Measurements from ENCODE around the gene INSIG2.

DNA sequence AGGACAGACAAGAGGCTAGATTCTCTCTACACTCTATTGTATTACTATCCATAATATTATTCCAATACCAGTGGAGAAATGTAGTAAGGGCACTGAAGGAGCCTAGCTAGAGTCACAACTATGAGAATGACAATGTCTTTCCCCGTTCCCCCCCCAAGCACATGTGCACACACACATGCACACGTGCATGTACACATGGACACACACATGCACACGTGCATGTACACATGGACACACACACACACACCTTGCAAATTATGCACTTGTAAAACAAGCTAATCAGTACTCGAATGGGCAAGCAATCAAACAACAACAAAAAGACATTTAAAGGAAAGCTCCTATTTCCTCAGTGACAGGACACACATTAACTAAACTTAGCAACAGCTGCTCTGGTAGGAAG, 65.2 kb downstream of the INSIG2 start:
- TF ChIP-seq CEBPB (IDR thresholded peaks at IDR 0.05) = no peak
- no peak for TF ChIP-seq ZBTB7A (IDR thresholded peaks at IDR 0.05; ENCODE audit: low read depth)
- TF ChIP-seq, protein P1, sequence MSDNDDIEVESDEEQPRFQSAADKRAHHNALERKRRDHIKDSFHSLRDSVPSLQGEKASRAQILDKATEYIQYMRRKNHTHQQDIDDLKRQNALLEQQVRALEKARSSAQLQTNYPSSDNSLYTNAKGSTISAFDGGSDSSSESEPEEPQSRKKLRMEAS (IDR thresholded peaks at IDR 0.05) = no peak
- TF ChIP-seq NFIC (IDR thresholded peaks at IDR 0.05) = no peak
- TF ChIP-seq FOXM1 (IDR thresholded peaks at IDR 0.05; ENCODE audit: borderline replicate concordance, low read depth) = no peak
- TF ChIP-seq EP300 (IDR thresholded peaks at IDR 0.05; ENCODE audit: borderline replicate concordance) = no peak
- no peak for TF ChIP-seq RAD21 (IDR thresholded peaks at IDR 0.05; ENCODE audit: low read depth)
- no peak for TF ChIP-seq YY1 (IDR thresholded peaks at IDR 0.05; ENCODE audit: low read depth)
- TF ChIP-seq, protein P2, sequence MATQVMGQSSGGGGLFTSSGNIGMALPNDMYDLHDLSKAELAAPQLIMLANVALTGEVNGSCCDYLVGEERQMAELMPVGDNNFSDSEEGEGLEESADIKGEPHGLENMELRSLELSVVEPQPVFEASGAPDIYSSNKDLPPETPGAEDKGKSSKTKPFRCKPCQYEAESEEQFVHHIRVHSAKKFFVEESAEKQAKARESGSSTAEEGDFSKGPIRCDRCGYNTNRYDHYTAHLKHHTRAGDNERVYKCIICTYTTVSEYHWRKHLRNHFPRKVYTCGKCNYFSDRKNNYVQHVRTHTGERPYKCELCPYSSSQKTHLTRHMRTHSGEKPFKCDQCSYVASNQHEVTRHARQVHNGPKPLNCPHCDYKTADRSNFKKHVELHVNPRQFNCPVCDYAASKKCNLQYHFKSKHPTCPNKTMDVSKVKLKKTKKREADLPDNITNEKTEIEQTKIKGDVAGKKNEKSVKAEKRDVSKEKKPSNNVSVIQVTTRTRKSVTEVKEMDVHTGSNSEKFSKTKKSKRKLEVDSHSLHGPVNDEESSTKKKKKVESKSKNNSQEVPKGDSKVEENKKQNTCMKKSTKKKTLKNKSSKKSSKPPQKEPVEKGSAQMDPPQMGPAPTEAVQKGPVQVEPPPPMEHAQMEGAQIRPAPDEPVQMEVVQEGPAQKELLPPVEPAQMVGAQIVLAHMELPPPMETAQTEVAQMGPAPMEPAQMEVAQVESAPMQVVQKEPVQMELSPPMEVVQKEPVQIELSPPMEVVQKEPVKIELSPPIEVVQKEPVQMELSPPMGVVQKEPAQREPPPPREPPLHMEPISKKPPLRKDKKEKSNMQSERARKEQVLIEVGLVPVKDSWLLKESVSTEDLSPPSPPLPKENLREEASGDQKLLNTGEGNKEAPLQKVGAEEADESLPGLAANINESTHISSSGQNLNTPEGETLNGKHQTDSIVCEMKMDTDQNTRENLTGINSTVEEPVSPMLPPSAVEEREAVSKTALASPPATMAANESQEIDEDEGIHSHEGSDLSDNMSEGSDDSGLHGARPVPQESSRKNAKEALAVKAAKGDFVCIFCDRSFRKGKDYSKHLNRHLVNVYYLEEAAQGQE (IDR thresholded peaks at IDR 0.05; ENCODE audit: low read depth) = no peak
- no peak for TF ChIP-seq TCF12 (IDR thresholded peaks at IDR 0.05; ENCODE audit: low read depth)
- TF ChIP-seq, protein P3, sequence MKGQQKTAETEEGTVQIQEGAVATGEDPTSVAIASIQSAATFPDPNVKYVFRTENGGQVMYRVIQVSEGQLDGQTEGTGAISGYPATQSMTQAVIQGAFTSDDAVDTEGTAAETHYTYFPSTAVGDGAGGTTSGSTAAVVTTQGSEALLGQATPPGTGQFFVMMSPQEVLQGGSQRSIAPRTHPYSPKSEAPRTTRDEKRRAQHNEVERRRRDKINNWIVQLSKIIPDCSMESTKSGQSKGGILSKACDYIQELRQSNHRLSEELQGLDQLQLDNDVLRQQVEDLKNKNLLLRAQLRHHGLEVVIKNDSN (IDR thresholded peaks at IDR 0.05) = no peak
- no peak for TF ChIP-seq TEAD4 (IDR thresholded peaks at IDR 0.05)
- TF ChIP-seq TAF1 (IDR thresholded peaks at IDR 0.05; ENCODE audit: low read depth) = no peak

Measured in Ishikawa (cell line).